NB4 (cell line): ENCODE data around the gene RANGRF.

Experiments
- CTCF ChIP-seq: IDR thresholded peaks from one replicate; pipeline ENCODE4 v1.5.1; 2012; ENCODE audit warnings: low read depth, low read length
- MAX ChIP-seq: IDR thresholded peaks from 2 replicates; pipeline ENCODE4 v1.6.1; 2011; ENCODE audit warnings: low read depth, low read length
- MYC ChIP-seq: IDR thresholded peaks from 2 replicates; pipeline ENCODE4 v1.6.1; 2011; ENCODE audit warnings: low read depth, low read length
- POLR2A ChIP-seq: IDR thresholded peaks from 2 replicates; pipeline ENCODE4 v1.6.1; 2011; ENCODE audit warnings: mild to moderate bottlenecking; ENCODE audit not compliant: insufficient read length; ENCODE audit errors: extremely low read depth

- TF ChIP-seq CTCF: no peak
- TF ChIP-seq POLR2A: no peak
- TF ChIP-seq MAX: no peak
- no peak for TF ChIP-seq MYC
Observed at GRCh38 chr17:8311131-8311790, 22.8 kb downstream of the RANGRF start.
